Measurements from ENCODE around the gene PLD5.
A peak's percentile ranks its signal among the peaks of the same experiment; 100 is the strongest.
"Not testable (repeated sequence)": the region's sequence is repeated elsewhere in the genome, so short reads cannot be mapped to it uniquely, and the experiment has no call there.

Gene PLD5

DNA sequence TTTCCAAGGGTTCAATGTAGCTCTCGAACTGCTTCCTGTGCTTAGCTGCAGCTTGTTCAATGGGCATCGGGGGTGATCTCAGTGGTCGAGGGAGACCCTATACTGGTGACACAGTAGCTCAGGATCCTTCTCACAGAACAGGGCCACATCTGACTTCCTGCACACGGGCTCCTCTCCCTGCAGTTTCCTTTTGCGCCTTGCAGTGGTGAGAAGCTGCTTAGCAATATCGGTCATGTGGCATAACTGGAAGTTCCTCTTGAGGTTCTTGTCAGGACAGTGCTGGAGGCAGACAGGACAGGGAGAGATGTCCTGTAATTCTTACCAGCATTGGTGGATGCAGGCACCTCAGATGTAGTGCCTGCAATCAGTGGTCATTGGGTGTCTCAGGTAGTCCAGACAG is 385.1 kb downstream of the PLD5 start:
- DNase-seq = peak; percentile 59 to 67

DNA sequence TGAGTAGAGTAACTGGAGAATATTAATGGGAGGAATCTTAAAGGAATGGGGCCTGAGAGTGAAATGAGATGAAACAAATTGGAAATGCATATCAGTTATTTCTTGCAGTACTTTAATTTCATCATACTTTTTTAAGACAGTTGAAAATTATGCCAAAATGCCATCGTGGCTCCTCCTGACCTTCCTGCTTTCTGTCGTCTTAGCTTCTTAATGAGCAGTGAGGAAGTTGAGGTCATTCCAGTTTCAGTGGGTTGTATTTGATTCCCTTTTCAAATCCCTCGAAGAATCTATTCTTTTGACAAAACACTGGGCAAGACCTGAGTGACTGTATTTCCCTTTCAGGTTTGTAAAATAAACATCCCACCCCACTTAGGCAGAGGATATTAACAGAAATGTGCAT is 390.7 kb downstream of the PLD5 start:
- no peak for DNase-seq

DNA sequence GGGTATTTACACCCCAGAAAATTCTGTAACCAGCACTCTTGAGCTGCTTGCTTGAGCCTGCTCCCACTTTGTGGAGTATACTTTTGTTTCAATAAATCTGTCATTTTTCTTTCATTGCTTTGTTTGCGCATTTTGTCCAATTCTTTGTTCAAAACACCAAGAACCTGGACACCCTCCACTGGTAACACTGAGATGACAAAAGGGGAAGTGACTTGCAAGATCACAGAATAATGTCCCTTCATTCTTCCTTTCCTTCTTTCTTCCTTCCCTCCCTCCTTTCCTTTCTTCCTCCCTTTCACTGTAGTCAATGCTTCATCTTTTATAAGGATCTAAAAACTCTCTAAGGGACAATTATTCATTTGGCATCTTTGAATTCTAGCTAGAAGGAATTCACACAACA is 391.1 kb downstream of the PLD5 start:
- no peak for DNase-seq

DNA sequence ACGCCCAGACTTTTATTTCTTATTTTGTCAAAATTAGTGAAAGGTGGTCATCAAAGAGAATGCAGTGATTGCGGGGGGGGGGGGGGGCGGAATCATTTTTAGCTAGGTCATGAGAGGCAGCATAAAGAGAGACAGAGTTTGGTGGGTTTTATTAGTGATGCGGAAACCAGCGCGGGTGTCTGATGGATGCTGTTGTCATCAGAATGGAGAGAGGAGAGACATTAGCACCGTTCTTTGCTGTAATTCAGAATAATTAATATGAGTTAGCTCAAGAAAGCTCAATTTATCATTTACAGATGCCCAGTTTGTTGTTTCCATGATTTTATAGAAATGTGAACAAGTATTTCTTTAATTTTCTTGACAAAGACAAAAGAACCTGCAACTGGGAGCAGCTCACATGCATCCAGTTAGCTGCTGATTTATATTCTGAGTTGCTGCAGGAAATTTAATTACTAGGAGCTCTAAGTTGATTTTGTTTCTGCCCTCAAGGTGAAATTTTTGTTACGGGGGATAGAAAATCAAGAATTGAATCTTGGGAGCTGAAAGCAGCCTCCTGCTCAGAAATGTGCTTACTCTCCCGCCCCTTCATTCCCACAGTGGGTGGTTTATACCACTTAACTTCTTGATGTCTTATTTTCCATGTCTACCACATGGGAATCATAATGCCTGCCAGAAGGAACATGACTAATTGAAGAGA is 392.2 kb downstream of the PLD5 start:
- no peak for DNase-seq

DNA sequence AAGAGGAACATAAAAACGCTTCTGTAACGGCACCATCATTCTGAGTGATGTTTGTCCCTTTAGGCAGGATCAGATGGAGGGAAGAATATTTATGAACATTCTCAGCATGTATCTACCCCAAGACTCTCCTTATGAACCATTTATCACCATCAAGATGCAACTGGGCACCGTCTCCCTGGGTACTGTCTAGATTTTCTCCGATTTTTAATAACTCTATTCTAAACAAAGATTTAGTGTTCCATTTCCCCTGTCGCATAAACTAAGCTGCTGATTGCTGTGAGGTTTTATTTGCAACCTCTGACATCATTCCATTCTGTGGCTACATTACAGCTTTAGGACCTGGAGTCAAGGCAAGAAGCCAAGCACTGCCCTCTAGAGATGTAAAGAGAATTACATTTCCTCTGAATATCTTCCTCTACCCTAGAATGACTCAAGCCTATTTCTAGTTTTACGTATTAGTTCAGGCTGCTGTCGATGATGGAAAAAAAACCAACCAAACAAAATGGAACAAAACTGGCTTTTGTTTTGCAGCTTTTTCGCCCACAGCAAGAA is 395.5 kb downstream of the PLD5 start:
- peak; percentile 5 to 40 for DNase-seq

DNA sequence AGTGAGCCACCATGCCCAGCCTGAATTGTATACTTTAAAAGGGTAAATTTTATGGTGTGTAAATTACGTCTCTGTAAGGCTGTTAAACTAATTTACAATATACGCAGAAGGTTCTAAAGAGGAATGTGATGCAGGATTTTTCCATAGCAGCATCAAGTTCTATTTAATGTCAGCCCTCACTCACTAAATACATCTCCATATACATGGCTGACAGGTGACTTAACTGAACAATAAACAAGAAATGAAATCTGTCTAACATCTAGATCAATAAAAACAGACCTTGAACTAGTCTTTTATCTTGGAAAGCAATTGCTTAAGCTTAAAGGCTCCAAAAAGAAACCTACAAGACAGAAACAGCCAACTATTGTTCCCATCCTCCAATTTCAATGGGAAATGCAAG is 404.1 kb downstream of the PLD5 start:
- no peak for DNase-seq

DNA sequence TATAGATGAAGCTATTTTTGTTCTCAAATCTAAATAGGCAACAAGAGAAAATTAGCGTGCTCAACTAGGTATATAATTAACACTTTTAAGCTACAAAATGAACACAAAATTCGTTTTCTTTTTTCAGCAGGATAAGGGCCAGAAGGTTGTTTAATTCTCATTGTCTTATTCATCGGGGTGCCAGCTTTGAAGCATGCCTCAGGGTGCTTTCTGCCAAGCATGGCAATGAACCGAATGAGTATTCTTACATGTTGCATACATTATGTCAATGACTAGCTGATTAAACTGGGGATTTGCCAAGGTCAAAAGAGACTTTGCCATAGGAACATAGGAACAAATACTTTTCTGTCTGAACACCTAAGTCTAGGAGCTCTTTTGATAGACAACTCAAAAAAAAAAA is 423.6 kb downstream of the PLD5 start:
- no peak for DNase-seq

DNA sequence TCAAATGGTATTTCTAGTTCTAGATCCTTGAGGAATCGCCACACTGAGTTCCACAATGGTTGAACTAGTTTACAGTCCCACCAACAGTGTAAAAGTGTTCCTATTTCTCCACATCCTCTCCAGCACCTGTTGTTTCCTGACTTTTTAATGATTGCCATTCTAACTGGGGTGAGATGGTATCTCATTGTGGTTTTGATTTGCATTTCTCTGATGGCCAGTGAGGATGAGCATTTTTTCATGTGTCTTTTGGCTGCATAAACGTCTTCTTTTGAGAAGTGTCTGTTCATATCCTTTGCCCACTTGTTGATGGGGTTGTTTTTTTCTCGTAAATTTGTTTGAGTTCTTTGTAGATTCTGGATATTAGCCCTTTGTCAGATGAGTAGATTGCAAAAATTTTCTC is 427.2 kb downstream of the PLD5 start:
- not testable (repeated sequence) for DNase-seq

DNA sequence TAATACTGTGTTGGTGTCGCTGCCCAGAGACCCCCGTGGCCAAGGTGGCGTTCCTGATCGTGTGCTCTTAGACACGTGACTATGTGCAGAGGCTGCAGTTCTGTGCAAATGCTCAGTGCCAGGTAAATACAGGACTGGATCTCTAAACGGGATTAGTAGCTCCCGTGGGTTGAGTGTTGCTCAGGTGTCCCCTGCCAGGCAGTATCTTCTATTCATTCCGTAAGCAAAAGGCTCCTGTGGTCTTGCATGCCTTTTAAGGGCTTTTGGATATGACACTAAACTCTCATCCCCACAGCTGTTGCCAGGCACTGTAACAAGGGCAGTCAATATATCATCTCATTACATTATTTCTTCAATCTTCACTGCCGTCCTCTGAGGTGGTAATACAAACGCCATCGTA is 431.4 kb downstream of the PLD5 start:
- no peak for DNase-seq

DNA sequence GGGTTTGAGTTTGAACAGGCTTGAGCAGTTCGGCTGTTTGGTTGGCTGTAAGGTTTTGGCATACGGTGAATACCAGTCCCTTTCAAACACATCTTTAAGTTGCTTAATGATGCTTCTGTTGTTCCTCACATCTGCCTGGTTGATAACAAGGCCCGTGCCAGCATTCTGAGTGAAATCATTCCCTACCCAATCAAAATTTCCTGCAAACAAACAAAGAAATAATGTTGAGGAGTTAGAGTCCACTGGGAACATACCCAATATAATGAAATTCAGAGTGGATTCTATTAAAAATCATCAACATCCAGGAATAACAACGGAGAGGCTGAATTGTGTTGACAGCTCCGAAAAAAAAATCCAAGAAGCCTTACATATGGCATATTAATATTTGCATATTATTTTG is 434.6 kb downstream of the PLD5 start:
- DNase-seq = no peak

DNA sequence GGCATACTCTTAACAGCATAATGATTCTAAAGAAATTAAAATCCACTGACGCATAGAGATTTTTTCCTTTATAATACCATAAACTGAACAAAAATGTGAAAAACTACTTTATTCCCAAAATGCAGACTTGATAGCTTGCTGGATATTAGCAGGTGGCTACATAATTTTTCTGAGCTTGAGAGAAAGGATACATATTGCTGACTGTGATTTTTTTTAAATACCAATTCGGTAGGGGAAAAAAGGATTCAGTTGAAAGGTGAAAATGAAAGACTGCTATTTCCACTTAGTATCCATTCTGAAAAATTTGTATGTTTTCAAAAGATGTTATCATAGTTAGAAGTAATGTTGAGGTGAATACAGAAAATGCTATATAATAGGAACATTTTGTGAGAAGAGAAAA is 435.6 kb downstream of the PLD5 start:
- DNase-seq = no peak

DNA sequence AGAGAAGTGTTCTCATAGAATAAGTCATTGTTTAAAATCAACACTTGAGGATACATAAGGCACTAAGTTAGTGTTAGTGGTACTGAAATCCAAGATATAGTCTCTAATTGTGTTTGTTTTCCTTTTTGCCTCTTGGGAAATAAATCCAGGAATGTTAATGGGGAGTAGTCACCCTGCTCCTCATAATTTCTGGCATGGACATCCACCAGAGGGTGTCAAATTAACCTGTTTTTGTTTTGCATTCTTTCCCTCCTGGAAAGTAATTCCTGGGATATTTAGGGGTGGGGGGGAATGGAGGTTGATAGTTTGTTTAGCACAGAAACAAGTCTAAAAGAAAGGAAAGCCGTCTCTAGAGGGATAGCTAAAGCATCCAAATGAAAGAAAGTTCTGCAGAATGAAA is 437.8 kb downstream of the PLD5 start:
- DNase-seq = no peak

DNA sequence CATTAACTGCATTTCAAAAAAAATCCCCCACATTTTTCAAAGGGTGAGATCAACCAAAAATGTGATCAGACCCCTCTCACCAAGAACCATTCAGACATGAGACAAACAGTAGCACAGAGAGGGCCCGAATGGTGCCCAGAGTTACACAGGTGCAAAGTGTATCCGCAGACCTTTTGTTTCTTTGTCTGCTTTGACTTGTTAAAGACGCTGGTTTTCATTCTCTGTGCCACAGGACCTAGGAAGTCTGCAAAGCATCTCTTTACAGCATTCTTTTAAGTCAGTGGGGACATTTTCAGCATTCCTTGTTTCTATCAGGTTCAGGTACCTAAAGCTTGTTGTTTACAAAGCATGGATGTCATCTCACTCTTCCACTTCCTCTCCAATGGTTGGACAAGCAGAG is 438.4 kb downstream of the PLD5 start:
- no peak for DNase-seq

DNA sequence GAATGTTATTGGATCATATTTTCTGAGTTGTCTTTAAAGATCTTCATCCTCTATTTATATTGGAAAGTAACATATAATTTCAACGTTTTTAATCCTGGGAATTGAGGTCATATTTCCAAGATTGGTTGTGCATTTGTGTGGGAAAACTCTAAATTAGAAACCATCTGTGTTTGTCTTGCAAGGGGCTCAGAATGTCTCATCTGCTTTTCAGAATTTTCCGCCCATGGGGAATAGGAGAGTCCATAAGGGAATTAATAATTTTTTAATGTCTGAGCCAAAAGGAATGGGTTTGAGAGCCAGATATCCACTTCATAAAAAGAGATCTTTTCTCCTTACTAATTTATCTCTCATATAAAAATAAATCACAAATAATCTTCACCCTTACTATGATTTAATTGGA is 440.8 kb downstream of the PLD5 start:
- DNase-seq = no peak

DNA sequence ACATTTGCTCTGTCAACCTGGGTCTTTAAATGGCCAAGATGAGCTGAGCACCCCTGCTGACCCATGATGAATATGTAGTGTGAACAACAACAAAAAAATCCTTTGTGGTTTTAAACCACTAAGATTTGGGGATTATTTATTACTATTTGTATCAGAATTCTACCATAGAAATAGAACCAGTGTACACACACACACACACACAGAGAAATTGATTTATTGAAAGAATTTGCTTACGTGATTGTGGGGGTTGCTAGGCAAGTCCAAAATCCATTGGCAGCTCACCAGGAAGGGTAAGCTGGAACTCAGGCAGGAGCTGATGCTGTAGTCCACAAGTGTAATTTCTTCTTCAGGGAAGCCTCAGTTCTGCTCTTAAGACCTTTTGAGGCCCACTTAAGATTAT is 443.1 kb downstream of the PLD5 start:
- DNase-seq = no peak

DNA sequence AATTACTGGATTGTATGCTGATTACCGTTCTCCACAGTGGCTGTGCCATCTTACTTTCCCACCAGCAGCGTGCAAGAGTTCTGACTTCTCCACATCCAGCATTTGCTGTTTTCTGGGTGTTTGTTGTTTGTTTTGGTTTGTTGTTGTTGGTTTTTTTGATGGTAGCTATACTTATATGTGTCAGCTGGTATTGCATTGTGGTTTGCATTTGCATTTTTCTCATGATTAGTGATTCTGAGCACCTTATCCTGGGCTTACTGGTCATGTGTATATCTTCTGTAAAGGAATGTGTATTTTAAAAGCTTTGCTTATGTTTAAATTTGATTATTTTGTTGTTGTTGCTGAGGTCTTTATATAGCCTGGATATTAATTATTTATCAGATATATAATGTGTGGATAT is 458.7 kb downstream of the PLD5 start:
- DNase-seq = no peak

DNA sequence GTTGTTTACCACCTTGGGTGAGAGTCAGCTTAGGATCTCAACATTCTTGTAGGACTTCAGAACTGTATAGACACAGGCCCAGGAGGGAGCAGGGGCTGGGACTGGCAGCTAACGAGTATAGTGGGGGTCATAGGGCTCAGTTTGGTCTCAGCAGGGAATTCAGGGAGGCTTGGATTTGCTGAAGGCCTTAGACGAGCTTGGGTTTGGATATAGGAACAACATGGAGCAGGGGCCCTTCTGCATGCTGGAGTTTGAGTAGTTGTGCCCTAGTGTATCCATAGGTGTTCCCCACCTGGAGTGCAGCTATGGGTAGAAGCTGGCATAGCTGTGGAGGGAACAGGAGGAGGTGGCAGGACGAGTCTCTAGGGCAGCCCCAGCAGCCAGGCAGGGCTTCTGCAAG is 462.2 kb downstream of the PLD5 start:
- no peak for DNase-seq

DNA sequence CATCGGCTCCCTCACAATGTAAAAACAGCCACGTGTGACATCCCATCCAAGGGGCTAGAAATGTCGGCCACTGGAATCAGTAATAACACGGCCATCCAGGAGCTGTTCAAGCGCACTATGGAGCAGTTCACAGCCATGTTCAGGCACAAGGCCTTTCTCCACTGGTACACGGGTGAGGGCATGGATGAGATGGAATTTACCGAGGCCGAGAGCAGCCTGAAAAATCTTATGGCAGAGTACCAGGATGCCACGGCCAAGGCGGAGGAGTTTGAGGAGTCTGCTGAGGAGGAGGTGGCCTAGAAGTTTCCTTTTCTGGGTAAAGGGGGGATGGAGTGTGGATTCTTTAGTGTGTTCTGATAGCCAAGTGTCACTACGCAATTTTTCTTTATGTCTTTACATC is 464.5 kb downstream of the PLD5 start:
- no peak for DNase-seq

DNA sequence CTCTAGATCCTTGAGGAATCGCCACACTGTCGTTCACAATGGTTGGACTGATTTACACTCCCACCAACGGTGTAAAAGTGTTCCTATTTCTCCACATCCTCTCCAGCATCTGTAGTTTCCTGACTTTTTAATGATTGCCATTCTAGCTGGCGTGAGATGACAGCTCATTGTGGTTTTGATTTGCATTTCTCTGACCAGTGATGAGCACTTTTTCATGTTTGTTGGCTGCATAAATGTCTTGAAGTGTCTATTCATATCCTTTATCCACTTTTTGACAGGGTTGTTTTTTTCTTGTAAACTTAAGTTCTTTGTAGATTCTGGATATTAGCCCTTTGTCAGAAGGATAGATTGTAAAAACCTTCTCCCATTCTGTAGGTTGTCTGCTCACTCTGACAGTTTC is 465.9 kb downstream of the PLD5 start:
- DNase-seq = not testable (repeated sequence)

DNA sequence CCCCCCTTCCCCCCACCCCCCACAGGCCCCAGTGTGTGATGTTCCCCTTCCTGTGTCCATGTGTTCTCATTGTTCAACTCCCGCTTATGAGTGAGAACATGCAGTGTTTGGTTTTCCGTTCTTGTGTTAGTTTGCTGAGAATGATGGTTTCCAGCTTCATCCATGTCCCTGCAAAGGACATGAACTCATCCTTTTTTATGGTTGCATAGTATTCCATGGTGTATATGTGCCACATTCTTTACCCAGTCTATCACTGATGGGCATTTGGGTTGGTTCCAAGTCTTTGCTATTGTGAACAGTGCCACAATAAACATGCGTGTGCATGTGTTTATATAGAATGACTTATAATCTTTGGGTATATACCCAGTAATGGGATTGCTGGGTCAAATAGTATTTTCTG is 466.3 kb downstream of the PLD5 start:
- not testable (repeated sequence) for DNase-seq

DNA sequence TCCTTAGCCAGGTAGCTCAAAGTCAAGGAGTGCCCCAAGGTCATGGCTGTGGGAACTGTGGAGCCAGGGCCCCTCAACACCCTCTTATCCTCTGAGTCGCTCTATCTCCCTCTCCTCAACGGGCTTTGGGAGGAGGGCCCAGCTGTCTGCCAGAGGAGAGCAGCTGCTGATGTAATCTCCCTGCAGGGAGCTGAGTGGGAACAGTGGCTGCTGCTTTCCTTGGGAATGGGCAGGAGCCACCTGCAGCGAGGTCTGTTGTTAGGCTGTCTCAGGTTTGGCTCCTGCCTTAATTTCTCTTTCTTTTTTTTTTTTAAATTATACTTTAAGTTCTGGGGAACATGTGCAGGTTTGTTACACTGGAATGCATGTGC is 466.8 kb downstream of the PLD5 start:
- no peak for DNase-seq

DNA sequence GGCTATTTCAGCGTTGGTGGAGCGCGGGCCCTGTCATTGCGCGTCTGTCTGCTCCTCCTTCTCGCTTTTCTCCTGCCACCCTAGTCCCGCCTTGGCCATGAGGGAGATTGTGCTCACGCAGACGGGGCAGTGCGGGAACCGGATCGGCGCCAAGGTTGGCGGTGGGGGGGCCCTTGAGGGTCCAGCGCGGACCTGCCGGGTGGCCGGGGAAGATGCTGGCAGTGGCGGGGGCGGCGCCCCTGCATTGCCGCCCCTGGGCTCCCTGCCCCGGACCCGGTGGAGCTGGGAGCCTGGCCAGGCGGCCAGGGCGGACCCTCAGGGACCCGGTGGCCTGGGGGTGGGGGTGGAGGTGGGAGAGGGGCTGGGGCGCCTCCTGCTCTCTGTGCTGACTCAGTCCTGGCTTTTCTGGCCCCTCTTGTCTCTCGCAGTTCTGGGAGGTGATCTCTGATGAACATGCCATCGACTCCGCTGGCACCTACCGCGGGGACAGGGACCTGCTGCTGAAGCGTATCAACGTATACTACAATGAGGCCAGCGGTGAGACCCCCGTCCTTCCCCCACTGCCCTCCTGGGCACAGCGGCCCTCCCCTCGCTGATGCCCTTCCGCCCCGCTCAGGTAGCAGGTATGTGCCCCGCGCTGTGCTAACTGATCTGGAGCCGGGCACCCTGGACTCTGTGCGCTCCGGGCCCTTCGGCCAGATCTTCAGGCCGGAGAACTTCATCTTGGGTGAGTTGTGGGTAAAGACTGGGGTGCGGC is 467.3 kb downstream of the PLD5 start:
- DNase-seq = no peak

DNA sequence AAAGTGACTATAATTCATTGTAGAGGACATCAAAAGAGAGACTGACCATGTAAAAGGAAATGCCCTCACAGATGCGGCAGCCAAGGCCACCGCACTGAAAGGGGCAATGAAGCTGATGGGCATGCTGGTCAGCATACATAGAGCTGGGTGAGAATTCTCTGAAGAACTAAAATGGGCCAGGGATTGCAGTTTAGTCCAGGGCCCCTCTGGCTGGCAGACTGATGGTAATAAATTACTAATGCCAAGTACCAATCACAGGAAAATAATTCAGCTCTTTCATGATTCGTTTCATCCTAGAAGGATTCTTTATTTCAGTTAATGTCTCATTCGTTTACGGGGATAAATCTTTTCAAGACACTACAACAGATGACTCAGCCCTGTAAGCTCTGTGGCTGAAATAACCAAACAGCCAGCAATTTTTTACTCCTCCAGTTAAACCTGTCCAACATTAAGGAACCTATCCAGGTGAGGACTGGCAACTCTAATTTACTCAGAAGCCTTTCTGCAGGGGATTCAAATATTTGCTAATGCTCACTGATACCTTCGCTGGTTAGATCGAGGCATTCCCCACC is 468.7 kb downstream of the PLD5 start:
- DNase-seq = no peak

DNA sequence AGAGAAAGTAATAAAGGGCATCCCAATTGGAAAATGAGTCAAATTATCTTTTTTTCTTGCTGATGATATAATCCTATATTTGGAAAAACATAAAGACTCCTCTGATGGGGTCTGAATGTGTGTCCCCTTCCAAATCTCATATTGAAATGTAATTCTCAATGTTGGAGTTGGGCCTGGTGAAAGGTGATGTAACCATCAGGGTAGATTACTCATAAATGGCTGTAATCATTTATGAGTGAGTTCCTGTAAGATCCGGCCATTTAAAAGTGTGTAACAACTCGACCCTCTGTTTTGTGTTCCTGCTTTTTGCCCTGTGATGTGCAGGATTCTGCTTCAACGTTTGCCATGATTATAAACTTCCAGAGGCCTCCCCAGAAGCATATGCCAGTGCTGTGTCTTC is 481.3 kb downstream of the PLD5 start:
- DNase-seq = no peak
